GM12872 (cell line): Measurements from ENCODE around the gene TAF1D.

Experiments
- CTCF ChIP-seq: IDR thresholded peaks from 3 replicates; pipeline ENCODE4 v1.5.1; 2011; ENCODE audit warnings: low read depth, mild to moderate bottlenecking, low read length, moderate library complexity; ENCODE audit not compliant: insufficient read depth

Gene TAF1D

GRCh38 chr11:93746101-93746500 is 4.8 kb upstream of the TAF1D start:
- no peak for TF ChIP-seq CTCF

GRCh38 chr11:93744669-93745004 is 3.3 kb upstream of the TAF1D start:
- no peak for TF ChIP-seq CTCF

GRCh38 chr11:93743291-93743690 is 2.0 kb upstream of the TAF1D start:
- no peak for TF ChIP-seq CTCF

GRCh38 chr11:93741882-93742226 is 559 bp upstream of the TAF1D start:
- no peak for TF ChIP-seq CTCF

- no peak for TF ChIP-seq CTCF
These were observed 583 bp downstream of the TAF1D start for GRCh38 chr11:93740730-93741093.

- TF ChIP-seq CTCF: no peak
These were observed 1.1 kb downstream of the TAF1D start for GRCh38 chr11:93740031-93740729.

GRCh38 chr11:93738647-93739081 is 2.6 kb downstream of the TAF1D start:
- TF ChIP-seq CTCF: no peak
